ENCODE results near the gene TRIL.

DNA sequence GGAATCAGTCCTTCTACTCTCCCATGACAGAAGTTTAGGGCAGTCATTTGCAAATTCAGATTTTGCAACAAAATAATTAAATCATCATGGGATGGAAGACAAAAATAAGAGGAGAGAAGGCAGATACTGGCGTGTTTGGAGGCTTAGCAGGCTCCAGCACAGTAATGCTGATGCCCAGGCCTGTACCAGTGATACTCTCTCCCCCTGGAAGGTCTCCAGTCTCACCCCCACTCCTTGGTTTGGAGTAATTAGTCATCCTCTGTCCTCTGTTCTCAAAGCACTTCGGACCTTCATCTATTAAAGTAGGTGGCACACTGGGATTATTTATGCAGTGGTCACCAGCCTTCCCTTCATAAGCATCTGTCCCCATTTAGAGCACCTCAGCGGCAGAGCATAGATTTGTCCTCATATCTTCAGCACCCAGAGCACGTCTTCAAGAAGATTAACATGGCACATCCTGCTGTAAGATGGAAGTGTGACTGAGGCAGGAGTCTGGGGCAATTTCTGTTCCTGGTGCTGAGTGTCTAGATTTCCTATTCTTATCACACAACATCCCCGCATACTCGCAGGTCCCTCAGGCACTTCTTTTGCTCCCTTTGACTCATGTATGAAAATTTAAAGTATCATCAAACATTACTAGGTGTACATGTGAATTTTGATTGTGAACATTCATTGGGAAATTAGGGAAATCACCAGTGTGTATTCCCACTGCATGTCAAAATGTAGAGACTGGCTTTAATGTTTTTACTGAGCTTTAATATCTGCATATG is 31.3 kb upstream of the TRIL start:
- TF ChIP-seq CTCF (IDR thresholded peaks at IDR 0.05; ENCODE audit: poor library complexity) (no peak), EZH2 (IDR thresholded peaks at IDR 0.05; ENCODE audit: borderline replicate concordance) (no peak)

Measured in hepatocyte (in vitro differentiated cells).